Right atrium auricular region (tissue), 2 donors: ENCODE results near the gene CDS2. TPM values are rescaled to one million over a fixed set of nuclear protein-coding genes. Genes with fewer than 3 reads are reported as not detected.

Experiments
- DNase-seq: peaks from one replicate; pipeline ENCODE4 v3.0.0-alpha.2; 2019; ENCODE audit warnings: low spot score
- H3K27ac ChIP-seq, 2 donors: fragments of 200-600 bp; sonication (generic); 1 replicate in 1 of 2; 2 replicates in 1 of 2; pipeline ENCODE4 v1.5.1; 2016 to 2019
- H3K27me3 ChIP-seq, 2 donors: fragments of 200-600 bp; sonication (generic); one replicate each; pipeline versions ENCODE4 v1.5.1 to v1.6.0; 2017 to 2019
- H3K36me3 ChIP-seq: fragments of 200-600 bp; sonication (generic); one replicate; pipeline ENCODE4 v1.5.1; 2016
- H3K4me1 ChIP-seq, 2 donors: fragments of 200-600 bp; sonication (generic); one replicate each; pipeline versions ENCODE4 v1.5.1 to v1.6.0; 2017 to 2019
- H3K4me3 ChIP-seq, 2 donors: fragments of 200-600 bp; sonication (generic); 1 replicate in 1 of 2; 2 replicates in 1 of 2; pipeline ENCODE4 v1.5.1; 2017 to 2019; ENCODE audit warnings: mild to moderate bottlenecking in 1 of 2, moderate library complexity in 1 of 2
- H3K9me3 ChIP-seq, 2 donors: fragments of 200-600 bp; sonication (generic); one replicate each; pipeline ENCODE4 v1.5.1; 2019
- total RNA-seq, 2 donors: library from RNA; depleted of rRNA; stranded (reverse); fragments of >200 nt; gene quantifications; one replicate each; pipeline ENCODE4 v1.1.0, GENCODE V29; 2016
- TF ChIP-seq, protein P1 (sequence below), 2 donors: fragments of 200-600 bp; sonication (generic); IDR thresholded peaks; one replicate each; pipeline ENCODE4 v1.5.1; 2019; ENCODE audit warnings: antibody characterized with exemption in 2 of 2

The CDS2 gene
- total RNA-seq, 2 donors from 2014 or later: 45.5 to 60.8 TPM

DNA sequence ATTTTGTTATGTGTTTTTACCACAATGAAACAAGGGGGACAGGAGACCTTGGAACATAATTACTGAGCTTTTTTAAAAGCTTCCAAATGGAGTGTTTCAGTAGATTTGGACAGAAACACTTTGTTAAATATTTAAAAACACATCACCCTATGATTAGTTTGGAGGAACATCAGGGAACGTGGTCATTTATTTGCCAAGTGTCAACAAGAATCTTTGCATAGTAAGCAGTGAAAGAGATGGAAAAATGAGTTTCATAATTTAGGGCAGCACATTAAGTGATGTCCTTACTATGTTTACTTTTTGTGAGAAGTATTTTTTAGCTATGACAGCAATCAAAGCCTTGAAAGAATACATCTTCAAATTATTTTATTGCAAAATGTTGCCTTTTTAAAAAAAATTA is 107.3 kb downstream of the CDS2 start:
- no peak for DNase-seq
- Histone ChIP-seq H3K36me3 (no peaks in the 10 kb centered on the region), H3K27me3 (no peaks in the 10 kb centered on the region), H3K9me3 (peaks cover 0 to 4% of the 10 kb centered on the region in 2 donors), H3K4me1 (no peaks in the 10 kb centered on the region), H3K27ac (no peak overlapping the region), H3K4me3 (no peak overlapping the region)
- TF ChIP-seq, protein P1, sequence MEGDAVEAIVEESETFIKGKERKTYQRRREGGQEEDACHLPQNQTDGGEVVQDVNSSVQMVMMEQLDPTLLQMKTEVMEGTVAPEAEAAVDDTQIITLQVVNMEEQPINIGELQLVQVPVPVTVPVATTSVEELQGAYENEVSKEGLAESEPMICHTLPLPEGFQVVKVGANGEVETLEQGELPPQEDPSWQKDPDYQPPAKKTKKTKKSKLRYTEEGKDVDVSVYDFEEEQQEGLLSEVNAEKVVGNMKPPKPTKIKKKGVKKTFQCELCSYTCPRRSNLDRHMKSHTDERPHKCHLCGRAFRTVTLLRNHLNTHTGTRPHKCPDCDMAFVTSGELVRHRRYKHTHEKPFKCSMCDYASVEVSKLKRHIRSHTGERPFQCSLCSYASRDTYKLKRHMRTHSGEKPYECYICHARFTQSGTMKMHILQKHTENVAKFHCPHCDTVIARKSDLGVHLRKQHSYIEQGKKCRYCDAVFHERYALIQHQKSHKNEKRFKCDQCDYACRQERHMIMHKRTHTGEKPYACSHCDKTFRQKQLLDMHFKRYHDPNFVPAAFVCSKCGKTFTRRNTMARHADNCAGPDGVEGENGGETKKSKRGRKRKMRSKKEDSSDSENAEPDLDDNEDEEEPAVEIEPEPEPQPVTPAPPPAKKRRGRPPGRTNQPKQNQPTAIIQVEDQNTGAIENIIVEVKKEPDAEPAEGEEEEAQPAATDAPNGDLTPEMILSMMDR (IDR thresholded peaks at IDR 0.05): no peak

DNA sequence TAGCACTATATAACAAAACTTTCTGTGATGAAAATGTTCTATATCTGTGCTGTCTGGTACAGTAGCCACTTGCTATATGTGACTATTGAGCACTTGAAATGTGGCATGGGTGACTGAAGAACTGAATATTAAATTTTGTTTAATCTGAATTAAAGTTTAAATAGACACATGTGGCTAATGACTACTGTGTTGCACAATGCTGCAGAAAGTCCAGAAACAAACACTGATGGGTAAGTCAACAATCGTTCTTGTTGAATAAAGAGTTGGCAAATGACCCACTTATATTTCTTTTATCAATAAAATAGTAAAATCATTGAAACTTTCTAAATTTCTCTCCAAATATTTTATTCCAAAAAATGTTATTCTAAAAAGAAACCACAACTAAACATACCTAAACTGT is 108.2 kb downstream of the CDS2 start:
- Histone ChIP-seq H3K27ac (no peak overlapping the region), H3K4me3 (no peak overlapping the region), H3K9me3 (peaks cover 0 to 4% of the 10 kb centered on the region in 2 donors), H3K36me3 (no peaks in the 10 kb centered on the region), H3K4me1 (no peaks in the 10 kb centered on the region), H3K27me3 (no peaks in the 10 kb centered on the region)
- TF ChIP-seq, protein P1 (IDR thresholded peaks at IDR 0.05): no peak
- DNase-seq: no peak

Other genes starting within 250 kb of the CDS2 start
- gene SLC23A2, start 125.5 kb upstream of the CDS2 start, total RNA-seq: 10 to 100 TPM in 1 of 2 donors, 1 to 10 TPM in 1; 9.8 to 10.8 TPM
- 100 to 1,000 TPM in 1 of 2 donors, 10 to 100 TPM in 1; 77.7 to 101 TPM for gene TMEM230, start 13.9 kb upstream of the CDS2 start, total RNA-seq
- 10 to 100 TPM; 25.3 to 25.4 TPM for gene PCNA, start 7.0 kb upstream of the CDS2 start, total RNA-seq
- not detected for gene PROKR2, start 189.9 kb downstream of the CDS2 start, total RNA-seq